Prostate gland (tissue), 2 donors: ENCODE data around the gene STAT4. TPM values are rescaled to one million over a fixed set of nuclear protein-coding genes. Genes with fewer than 3 reads are reported as not detected.

ENCODE experiments used
- DNase-seq: peaks from one replicate; pipeline ENCODE4 v3.0.0-alpha.2; 2019; ENCODE audit warnings: low spot score
- H3K27ac ChIP-seq, 2 donors: fragments of 200-600 bp; sonication (generic); 2 replicates each; pipeline ENCODE4 v1.5.1; 2017 to 2019
- H3K27me3 ChIP-seq: fragments of 200-600 bp; sonication (generic); replicated peaks from 2 replicates; pipeline ENCODE4 v1.5.1; 2019; ENCODE audit not compliant: insufficient read depth
- H3K36me3 ChIP-seq, 2 donors: fragments of 200-600 bp; sonication (generic); 1 replicate in 1 of 2; 2 replicates in 1 of 2; pipeline versions ENCODE4 v1.5.1 to v1.8.1; 2017 to 2019
- H3K4me1 ChIP-seq: fragments of 200-600 bp; sonication (generic); replicated peaks from 2 replicates; pipeline ENCODE4 v1.5.1; 2019
- H3K4me3 ChIP-seq, 2 donors: fragments of 200-600 bp; sonication (generic); 2 replicates each; pipeline ENCODE4 v1.5.1; 2017 to 2019
- H3K9me3 ChIP-seq: fragments of 200-600 bp; sonication (generic); 2 replicates; pipeline ENCODE4 v1.5.1; 2017
- POLR2A ChIP-seq: fragments of 450-650 bp; IDR thresholded peaks from one replicate; pipeline ENCODE4 v1.6.1; 2016; ENCODE audit warnings: antibody characterized with exemption, mild to moderate bottlenecking
- POLR2AphosphoS5 ChIP-seq: sonication (generic); formaldehyde crosslinking; IDR thresholded peaks from one replicate; pipeline ENCODE4 v1.6.1; 2017; ENCODE audit warnings: antibody characterized with exemption
- WGBS: methylation state at CpG from one replicate; pipeline ENCODE4 v1.1.5; 2018; 5-methylcytosine and 5-hydroxymethylcytosine counted together
- intact Hi-C: fragments of 100-400 bp; cut with DNase I; formaldehyde crosslinking; loops from one replicate; pipeline ENCODE4 v1.14.2; 2022
- total RNA-seq, 2 donors: library from RNA; depleted of rRNA; stranded (reverse); fragments of >200 nt; gene quantifications; one replicate each; pipeline ENCODE4 v1.1.0, GENCODE V29; 2016
- TF ChIP-seq, protein P1 (sequence below), 4 experiments: fragments of 200-600 bp in 2 of 4; fragments of 450-650 bp in 2 of 4; sonication (generic) in 2 of 4; IDR thresholded peaks; 1 replicate in 3 of 4; 2 replicates in 1 of 4; pipeline ENCODE4 v1.5.1; 2016 to 2019; ENCODE audit warnings: antibody characterized with exemption in 4 of 4, mild to moderate bottlenecking in 2 of 4, moderate library complexity in 2 of 4

STAT4 gene
- total RNA-seq, 2 donors from 2014 or later = 0.41 to 8.8 TPM

GRCh38 chr2:191056228-191056627 lies 94.6 kb downstream of the STAT4 start:
- Histone ChIP-seq H3K27me3 (no peaks in the 10 kb centered on the region), H3K36me3 (no peaks in the 10 kb centered on the region), H3K9me3 (no peaks in the 10 kb centered on the region), H3K4me3 (no peak overlapping the region), H3K27ac (no peak overlapping the region), H3K4me1 (no peaks in the 10 kb centered on the region)
- DNase-seq = no peak
- intact Hi-C loops = loop anchor here (10.0 kb wide), 1 partner anchor 469 kb away; no protein-coding TSS in a partner anchor
- TF ChIP-seq, protein P1, sequence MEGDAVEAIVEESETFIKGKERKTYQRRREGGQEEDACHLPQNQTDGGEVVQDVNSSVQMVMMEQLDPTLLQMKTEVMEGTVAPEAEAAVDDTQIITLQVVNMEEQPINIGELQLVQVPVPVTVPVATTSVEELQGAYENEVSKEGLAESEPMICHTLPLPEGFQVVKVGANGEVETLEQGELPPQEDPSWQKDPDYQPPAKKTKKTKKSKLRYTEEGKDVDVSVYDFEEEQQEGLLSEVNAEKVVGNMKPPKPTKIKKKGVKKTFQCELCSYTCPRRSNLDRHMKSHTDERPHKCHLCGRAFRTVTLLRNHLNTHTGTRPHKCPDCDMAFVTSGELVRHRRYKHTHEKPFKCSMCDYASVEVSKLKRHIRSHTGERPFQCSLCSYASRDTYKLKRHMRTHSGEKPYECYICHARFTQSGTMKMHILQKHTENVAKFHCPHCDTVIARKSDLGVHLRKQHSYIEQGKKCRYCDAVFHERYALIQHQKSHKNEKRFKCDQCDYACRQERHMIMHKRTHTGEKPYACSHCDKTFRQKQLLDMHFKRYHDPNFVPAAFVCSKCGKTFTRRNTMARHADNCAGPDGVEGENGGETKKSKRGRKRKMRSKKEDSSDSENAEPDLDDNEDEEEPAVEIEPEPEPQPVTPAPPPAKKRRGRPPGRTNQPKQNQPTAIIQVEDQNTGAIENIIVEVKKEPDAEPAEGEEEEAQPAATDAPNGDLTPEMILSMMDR (IDR thresholded peaks at IDR 0.05) = no peak
- TF ChIP-seq POLR2AphosphoS5 (no peak), POLR2A (no peak)
- 89% methylated on average over 2 of the region's 2 CpGs for WGBS

DNA sequence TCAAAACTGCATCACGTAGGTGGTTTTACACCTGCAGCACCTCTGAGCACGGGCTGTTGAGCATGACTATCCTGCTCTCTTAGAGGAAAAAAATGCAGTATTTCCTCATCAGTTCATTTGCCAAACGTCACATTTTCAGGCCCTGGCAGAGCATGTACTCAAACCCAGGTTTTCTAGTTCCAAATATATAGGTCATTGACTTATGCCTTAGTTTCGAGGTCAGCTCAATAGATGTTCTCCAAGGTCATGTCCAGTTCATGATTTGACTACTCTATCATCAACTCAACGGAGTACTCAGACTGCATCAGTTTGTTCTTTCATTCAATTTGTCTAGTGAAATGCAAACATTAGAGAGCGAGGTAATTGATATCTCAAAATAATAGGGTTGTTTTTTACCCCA lies 97.5 kb downstream of the STAT4 start:
- no peak for DNase-seq
- Histone ChIP-seq H3K36me3 (no peaks in the 10 kb centered on the region), H3K9me3 (no peaks in the 10 kb centered on the region), H3K4me3 (no peak overlapping the region), H3K4me1 (no peaks in the 10 kb centered on the region), H3K27me3 (no peaks in the 10 kb centered on the region), H3K27ac (no peak overlapping the region)
- TF ChIP-seq, protein P1 (IDR thresholded peaks at IDR 0.05) = no peak
- TF ChIP-seq POLR2A (no peak), POLR2AphosphoS5 (no peak)
- intact Hi-C loops = loop anchor here (5.0 to 10.0 kb wide), 2 partner anchors 99 to 472 kb away; partner anchors contain the start of gene STAT4
- WGBS = 79% methylated on average over 6 of the region's 6 CpGs

DNA sequence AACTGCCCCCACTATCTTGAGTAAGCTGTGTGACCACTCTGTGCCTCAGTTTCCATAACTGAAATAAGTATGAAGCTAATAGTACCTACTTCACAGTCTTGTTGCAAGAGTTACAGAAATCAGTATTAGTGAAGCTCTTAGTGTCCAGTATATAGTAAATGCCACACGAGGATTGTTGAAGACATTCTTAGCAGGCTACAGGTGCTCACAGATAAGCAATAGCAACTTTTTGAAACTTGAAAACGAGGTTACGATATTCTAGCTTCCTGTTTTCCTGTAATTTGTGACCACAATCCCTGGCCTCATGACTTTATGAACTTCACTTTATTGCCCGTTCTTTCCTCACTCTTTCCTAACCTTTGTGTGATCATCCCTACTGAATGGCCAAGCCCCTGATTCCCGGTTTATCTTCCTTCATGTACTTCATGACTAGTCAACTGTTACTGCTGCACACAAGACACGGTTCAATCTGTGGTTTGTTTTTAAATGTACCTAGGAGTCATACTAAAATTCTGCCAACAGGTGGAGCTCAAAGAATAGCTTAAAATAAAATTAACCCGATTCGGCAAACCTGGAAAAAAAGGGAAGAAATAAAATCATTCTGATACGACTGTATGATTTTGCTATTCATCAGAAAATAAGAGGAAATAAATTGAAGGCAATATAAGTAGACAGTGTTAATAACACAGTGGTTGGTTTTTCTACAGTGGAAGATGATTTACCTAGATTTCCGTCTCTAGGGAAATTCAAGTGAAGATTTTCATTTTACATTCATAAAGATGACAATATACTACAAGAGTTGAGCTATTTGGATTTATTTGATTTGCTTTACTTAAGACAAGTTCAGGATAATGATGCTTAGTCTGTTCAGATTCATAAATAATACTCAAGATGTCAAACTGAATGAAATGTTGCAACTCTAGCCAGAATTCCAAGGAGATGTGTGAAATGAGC lies 98.7 kb downstream of the STAT4 start:
- Histone ChIP-seq H3K4me3 (no peak overlapping the region), H3K27ac (no peak overlapping the region), H3K9me3 (no peaks in the 10 kb centered on the region), H3K4me1 (no peaks in the 10 kb centered on the region), H3K27me3 (no peaks in the 10 kb centered on the region), H3K36me3 (no peaks in the 10 kb centered on the region)
- TF ChIP-seq, protein P1 (IDR thresholded peaks at IDR 0.05) = peak in 3 of 4 experiments; percentile 48 to 66 (median 64)
- TF ChIP-seq POLR2AphosphoS5 = no peak
- DNase-seq = peak; percentile 11
- intact Hi-C loops = loop anchor here (5.0 to 10.0 kb wide), 2 partner anchors 100 to 473 kb away; partner anchors contain the start of gene STAT4
- WGBS = 25% methylated on average over 10 of the region's 10 CpGs

DNA sequence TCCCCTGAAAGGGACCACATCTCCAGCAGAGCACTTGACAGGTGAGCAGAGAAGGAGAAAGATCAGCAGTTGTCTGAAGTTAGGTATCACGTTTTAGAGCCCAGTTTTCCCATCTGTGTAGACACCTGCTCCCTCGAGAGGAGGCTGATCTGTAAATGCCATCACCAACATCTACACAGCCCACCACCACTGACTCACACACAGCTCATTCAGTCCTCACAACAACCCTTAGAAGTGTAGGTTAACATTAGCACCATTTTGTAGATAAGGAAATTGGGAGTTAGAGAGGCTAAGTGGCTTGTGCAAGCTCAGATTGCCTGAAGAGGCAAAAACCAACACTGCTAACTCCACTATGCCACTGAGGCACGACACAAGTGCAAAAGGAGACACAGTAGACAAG lies 99.6 kb downstream of the STAT4 start:
- Histone ChIP-seq H3K27ac (no peak overlapping the region), H3K4me1 (no peaks in the 10 kb centered on the region)
- intact Hi-C loops = loop anchor here (5.0 to 10.0 kb wide), 2 partner anchors 101 to 474 kb away; partner anchors contain the start of gene STAT4

More for the DNA sequence above, 99.6 kb downstream of the STAT4 start:
- Histone ChIP-seq H3K36me3 (no peaks in the 10 kb centered on the region), H3K4me3 (no peak overlapping the region), H3K27me3 (no peaks in the 10 kb centered on the region), H3K9me3 (no peaks in the 10 kb centered on the region)
- TF ChIP-seq, protein P1 (IDR thresholded peaks at IDR 0.05) = no peak
- no peak for DNase-seq
- 74% methylated on average over 3 of the region's 3 CpGs for WGBS
